Caco-2 (cell line): ENCODE data around the gene WFS1. TPM values are rescaled to one million over a fixed set of nuclear protein-coding genes. Genes with fewer than 3 reads are reported as not detected.

Experiments used
- BruUV-seq: library from RNA; stranded (reverse); fragments of 400-500 nt; replicated peaks from 2 replicates; lab custom pipeline; 2021; lab: Mats Ljungman, UMichigan
- CTCF ChIA-PET: fragments of 300-600 bp; sonication (Branson Sonifier 250); formaldehyde crosslinking; loops from one replicate; lab custom pipeline; 2022; ENCODE audit warnings: antibody characterized with exemption; lab: Charles Lee
- POLR2A ChIA-PET: fragments of 300-600 bp; sonication (Branson Sonifier 250); formaldehyde crosslinking; loops from one replicate; lab custom pipeline; 2022; ENCODE audit warnings: antibody characterized with exemption; lab: Charles Lee
- DNase-seq, 2 experiments: peaks; one replicate each; pipeline versions ENCODE4 v3.0.0 to v3.0.0-alpha.2; 2020 to 2022
- H3K27me3 ChIP-seq: replicated peaks from 2 replicates; pipeline ENCODE4 v1.6.0; 2011; ENCODE audit warnings: low read length; ENCODE audit not compliant: control insufficient read depth, insufficient read depth
- H3K36me3 ChIP-seq: 2 replicates; pipeline ENCODE4 v1.5.1; 2011; ENCODE audit warnings: low read length; ENCODE audit not compliant: control insufficient read depth, insufficient read depth
- H3K4me1 ChIP-seq: fragments of 250-450 bp; sonication (Bioruptor Pico); 2 replicates; pipeline ENCODE4 v1.5.1; 2020; ENCODE audit warnings: mild to moderate bottlenecking
- H3K4me3 ChIP-seq: 2 replicates; pipeline ENCODE4 v1.5.1; 2011; ENCODE audit warnings: low read depth, mild to moderate bottlenecking, control low read depth, low read length
- H3K9me3 ChIP-seq: fragments of 250-450 bp; sonication (Bioruptor Pico); 2 replicates; pipeline ENCODE4 v1.5.1; 2020; ENCODE audit warnings: mild to moderate bottlenecking, moderate library complexity
- H3K27ac Mint-ChIP-seq: one replicate; pipeline ENCODE4 v1.8.0; 2022; ENCODE audit warnings: mixed read lengths; ENCODE audit not compliant: unreplicated experiment
- H3K27me3 Mint-ChIP-seq: one replicate; pipeline ENCODE4 v1.8.0; 2022; ENCODE audit warnings: mixed read lengths; ENCODE audit not compliant: insufficient read depth, unreplicated experiment
- H3K36me3 Mint-ChIP-seq: one replicate; pipeline ENCODE4 v1.8.0; 2022; ENCODE audit warnings: mild to moderate bottlenecking, mixed read lengths; ENCODE audit not compliant: insufficient read depth, unreplicated experiment
- H3K4me1 Mint-ChIP-seq: one replicate; pipeline ENCODE4 v1.8.0; 2022; ENCODE audit warnings: low read depth, mixed read lengths; ENCODE audit not compliant: unreplicated experiment
- H3K4me3 Mint-ChIP-seq: one replicate; pipeline ENCODE4 v1.8.0; 2022; ENCODE audit warnings: mild to moderate bottlenecking, moderate library complexity, mixed read lengths; ENCODE audit not compliant: unreplicated experiment
- H3K9me3 Mint-ChIP-seq: one replicate; pipeline ENCODE4 v1.8.0; 2022; ENCODE audit warnings: mixed read lengths; ENCODE audit not compliant: unreplicated experiment
- intact Hi-C: fragments of 100-400 bp; cut with micrococcal nuclease; formaldehyde crosslinking; loops from one replicate; pipeline ENCODE4 v1.10.0; 2022; ENCODE audit not compliant: unreplicated experiment
- total RNA-seq: library from RNA; stranded (reverse); gene quantifications from 2 replicates; pipeline ENCODE4 v1.2.3, GENCODE V29; 2022
- TF ChIP-seq, protein P1 (sequence below), 2 experiments: fragments of 200-600 bp in 1 of 2; IDR thresholded peaks; 1 replicate in 1 of 2; 2 replicates in 1 of 2; pipeline versions ENCODE4 v1.5.1 to v1.8.0; 2011 to 2022; ENCODE audit warnings: antibody characterized with exemption in 1 of 2, control low read depth in 1 of 2, inconsistent platforms in 1 of 2, low read depth in 1 of 2, low read length in 1 of 2, mild to moderate bottlenecking in 1 of 2, moderate library complexity in 1 of 2; ENCODE audit not compliant: insufficient read depth in 1 of 2, severe bottlenecking in 1 of 2, unreplicated experiment in 1 of 2

The WFS1 gene
- total RNA-seq, 1 experiment from 2014 or later, result 24.9 TPM

DNA sequence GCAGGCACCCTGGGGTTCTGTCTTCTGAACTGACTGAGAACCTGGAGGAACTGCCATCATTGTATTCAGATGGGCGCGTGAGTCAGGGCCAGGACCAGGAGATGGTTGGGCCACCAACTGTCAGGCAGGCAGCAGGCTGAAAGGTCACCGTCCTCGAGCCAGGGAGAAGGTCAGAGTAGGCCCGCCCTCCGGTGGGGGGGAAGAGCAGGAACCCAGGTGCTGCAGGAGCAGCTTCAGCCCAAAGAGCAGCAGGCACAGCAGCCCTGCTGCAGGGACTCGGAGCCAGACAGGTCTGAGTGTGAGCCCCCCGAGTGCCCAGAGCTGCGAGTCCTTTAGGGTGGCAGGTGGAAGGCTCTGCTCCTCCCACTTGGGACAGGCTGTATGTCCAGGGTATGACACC is 26.4 kb downstream of the WFS1 start:
- no peaks in the 10 kb centered on the region for H3K27me3 Mint-ChIP-seq
- H3K36me3 Mint-ChIP-seq, result peaks cover 11% of the 10 kb centered on the region
- no peak overlapping the region for H3K27ac Mint-ChIP-seq
- Histone ChIP-seq H3K9me3 (no peaks in the 10 kb centered on the region), H3K4me1 (no peaks in the 10 kb centered on the region), H3K36me3 (no peaks in the 10 kb centered on the region; the same call in 1 of the 2 replicates), H3K4me3 (no peak overlapping the region), H3K27me3 (no peaks in the 10 kb centered on the region)
- no peaks in the 10 kb centered on the region for H3K4me1 Mint-ChIP-seq
- DNase-seq, result no peak
- H3K4me3 Mint-ChIP-seq, result no peak overlapping the region
- no TSS peak for BruUV-seq
- intact Hi-C loops, result no loop called here
- no peaks in the 10 kb centered on the region for H3K9me3 Mint-ChIP-seq
- ChIA-PET CTCF (no interaction called here), POLR2A (no interaction called here)
- TF ChIP-seq, protein P1, sequence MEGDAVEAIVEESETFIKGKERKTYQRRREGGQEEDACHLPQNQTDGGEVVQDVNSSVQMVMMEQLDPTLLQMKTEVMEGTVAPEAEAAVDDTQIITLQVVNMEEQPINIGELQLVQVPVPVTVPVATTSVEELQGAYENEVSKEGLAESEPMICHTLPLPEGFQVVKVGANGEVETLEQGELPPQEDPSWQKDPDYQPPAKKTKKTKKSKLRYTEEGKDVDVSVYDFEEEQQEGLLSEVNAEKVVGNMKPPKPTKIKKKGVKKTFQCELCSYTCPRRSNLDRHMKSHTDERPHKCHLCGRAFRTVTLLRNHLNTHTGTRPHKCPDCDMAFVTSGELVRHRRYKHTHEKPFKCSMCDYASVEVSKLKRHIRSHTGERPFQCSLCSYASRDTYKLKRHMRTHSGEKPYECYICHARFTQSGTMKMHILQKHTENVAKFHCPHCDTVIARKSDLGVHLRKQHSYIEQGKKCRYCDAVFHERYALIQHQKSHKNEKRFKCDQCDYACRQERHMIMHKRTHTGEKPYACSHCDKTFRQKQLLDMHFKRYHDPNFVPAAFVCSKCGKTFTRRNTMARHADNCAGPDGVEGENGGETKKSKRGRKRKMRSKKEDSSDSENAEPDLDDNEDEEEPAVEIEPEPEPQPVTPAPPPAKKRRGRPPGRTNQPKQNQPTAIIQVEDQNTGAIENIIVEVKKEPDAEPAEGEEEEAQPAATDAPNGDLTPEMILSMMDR (IDR thresholded peaks at IDR 0.05; ENCODE audit: insufficient read depth in 1 of 2, low read depth in 1 of 2, low read length in 1 of 2, severe bottlenecking in 1 of 2, unreplicated experiment in 1 of 2), result no peak

DNA sequence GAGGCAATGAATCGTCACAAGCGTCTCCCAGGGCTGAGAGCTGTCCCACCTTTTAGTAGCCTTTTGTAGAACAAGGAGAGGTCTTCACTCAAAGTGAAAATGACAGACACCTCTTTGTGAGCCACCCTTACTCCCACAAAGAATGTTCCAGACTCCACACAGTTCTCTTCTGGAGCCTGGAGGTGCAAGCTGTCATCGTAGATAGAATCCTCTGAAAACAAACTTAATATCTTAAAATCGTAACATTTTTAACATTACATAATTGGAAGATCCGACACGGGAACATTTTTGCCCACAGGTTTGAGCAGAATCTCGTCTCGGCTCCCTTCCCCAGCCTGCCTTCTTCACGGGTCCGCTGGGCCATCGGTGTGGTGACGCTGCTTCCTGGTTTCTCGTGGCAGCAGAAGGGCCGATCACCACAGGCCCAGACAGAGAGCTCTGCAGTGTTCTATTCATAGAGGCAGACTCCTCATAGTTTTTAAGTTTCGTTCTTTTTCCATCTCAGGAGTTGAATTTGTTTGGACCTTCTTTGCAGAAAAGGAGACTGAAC is 27.7 kb downstream of the WFS1 start:
- Mint-ChIP-seq H3K4me1 (no peaks in the 10 kb centered on the region), H3K9me3 (no peaks in the 10 kb centered on the region), H3K27me3 (no peaks in the 10 kb centered on the region), H3K27ac (no peak overlapping the region), H3K4me3 (no peak overlapping the region), H3K36me3 (peaks cover 17% of the 10 kb centered on the region)
- Histone ChIP-seq H3K4me3 (no peak overlapping the region), H3K36me3 (no peaks in the 10 kb centered on the region; the same call in 1 of the 2 replicates), H3K4me1 (no peaks in the 10 kb centered on the region), H3K27me3 (no peaks in the 10 kb centered on the region), H3K9me3 (no peaks in the 10 kb centered on the region)
- TF ChIP-seq, protein P1 (IDR thresholded peaks at IDR 0.05; ENCODE audit: insufficient read depth in 1 of 2, low read depth in 1 of 2, low read length in 1 of 2, severe bottlenecking in 1 of 2, unreplicated experiment in 1 of 2), result no peak
- DNase-seq, result no peak
- POLR2A ChIA-PET, result no interaction called here
- intact Hi-C loops, result no loop called here
- no TSS peak for BruUV-seq
- CTCF ChIA-PET, result no interaction called here

DNA sequence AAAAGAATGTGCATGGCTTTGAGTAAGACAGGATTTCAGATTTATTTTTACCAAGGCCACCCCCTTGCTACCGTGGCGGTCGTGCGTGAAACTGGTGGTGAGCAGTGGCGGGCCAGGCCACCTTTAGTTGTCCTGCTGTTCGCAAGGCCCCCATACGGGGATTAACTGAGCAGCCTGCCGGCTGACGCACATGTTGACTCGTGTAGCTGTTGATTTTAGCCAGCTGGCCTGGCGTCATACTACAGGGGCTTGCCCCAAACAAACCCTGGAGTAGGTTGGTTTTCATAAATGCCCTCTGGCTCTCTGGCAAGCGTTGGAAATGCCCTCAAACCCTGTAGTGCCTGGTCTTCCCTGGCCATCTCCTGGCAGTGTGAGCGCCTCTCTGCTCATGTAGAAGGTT is 28.4 kb downstream of the WFS1 start:
- intact Hi-C loops, result no loop called here
- no peak for DNase-seq
- H3K36me3 Mint-ChIP-seq, result peaks cover 17% of the 10 kb centered on the region
- no peak overlapping the region for H3K4me3 ChIP-seq
- H3K27me3 ChIP-seq, result no peaks in the 10 kb centered on the region
- H3K27ac Mint-ChIP-seq, result no peak overlapping the region
- no peaks in the 10 kb centered on the region for H3K9me3 ChIP-seq
- ChIA-PET CTCF (no interaction called here), POLR2A (no interaction called here)
- TF ChIP-seq, protein P1 (IDR thresholded peaks at IDR 0.05; ENCODE audit: insufficient read depth in 1 of 2, low read depth in 1 of 2, low read length in 1 of 2, severe bottlenecking in 1 of 2, unreplicated experiment in 1 of 2), result no peak
- no peak overlapping the region for H3K4me3 Mint-ChIP-seq
- H3K36me3 ChIP-seq, result no peaks in the 10 kb centered on the region; the same call in 1 of the 2 replicates
- H3K4me1 Mint-ChIP-seq, result no peaks in the 10 kb centered on the region
- BruUV-seq, result no TSS peak
- H3K9me3 Mint-ChIP-seq, result no peaks in the 10 kb centered on the region
- no peaks in the 10 kb centered on the region for H3K27me3 Mint-ChIP-seq
- H3K4me1 ChIP-seq, result no peaks in the 10 kb centered on the region
